GM18517 (cell line): ENCODE results near the gene UCP3.

Source experiments
- ATAC-seq: cut with Tn5 transposase; IDR thresholded peaks from one replicate; pipeline ENCODE4 v1.9.1; 2021; ENCODE audit warnings: mild to moderate bottlenecking, moderate library complexity; ENCODE audit not compliant: unreplicated experiment

UCP3 gene

DNA sequence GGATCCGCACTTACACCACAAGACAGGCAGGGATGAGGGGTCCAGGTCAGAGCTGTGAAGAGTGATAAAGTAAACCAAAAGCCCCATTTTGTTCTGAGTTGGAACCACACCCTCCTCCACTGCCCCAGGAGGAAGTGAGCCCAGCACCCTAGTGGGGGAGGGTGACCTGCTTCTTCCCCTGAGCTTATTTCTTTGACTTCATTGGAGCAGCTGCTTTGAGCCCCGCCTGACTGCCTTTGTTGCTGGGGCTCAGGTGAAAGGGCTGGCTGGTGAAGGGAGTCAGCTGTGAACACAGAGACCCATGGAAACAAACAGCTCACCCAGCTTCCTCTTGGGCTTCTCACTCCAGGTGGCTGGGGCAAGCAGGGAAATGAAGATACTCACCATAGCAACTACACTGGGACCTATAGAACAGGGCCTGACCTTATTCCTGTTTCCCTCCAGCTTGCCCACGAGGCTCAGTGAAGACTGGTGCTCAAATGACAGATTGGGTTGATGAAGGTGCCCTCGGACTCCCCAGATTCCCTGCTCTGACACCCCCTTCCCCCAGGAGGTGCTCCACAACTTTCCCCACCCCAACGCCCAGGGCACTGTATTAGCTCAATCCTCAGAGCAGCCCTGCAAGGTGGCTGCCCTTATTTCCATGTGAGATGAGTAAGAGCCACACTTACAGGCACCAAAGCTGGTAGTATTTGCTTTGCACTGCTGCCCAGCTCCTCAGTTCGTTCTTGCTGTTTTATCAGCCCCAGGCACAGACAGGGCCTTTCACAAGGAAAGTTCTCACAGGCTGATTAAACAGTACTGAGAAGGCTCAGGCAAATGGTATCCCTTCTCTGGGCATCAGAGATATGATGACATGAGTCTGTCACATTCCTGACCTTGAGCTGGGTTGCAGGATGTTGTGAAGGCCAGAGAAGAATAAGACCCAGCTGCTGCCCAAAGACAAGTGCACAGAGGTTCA lies 28.6 kb downstream of the UCP3 start:
- peak; percentile 47 for ATAC-seq

GRCh38 chr11:73978576-73979086 lies 30.3 kb downstream of the UCP3 start:
- no peak for ATAC-seq

DNA sequence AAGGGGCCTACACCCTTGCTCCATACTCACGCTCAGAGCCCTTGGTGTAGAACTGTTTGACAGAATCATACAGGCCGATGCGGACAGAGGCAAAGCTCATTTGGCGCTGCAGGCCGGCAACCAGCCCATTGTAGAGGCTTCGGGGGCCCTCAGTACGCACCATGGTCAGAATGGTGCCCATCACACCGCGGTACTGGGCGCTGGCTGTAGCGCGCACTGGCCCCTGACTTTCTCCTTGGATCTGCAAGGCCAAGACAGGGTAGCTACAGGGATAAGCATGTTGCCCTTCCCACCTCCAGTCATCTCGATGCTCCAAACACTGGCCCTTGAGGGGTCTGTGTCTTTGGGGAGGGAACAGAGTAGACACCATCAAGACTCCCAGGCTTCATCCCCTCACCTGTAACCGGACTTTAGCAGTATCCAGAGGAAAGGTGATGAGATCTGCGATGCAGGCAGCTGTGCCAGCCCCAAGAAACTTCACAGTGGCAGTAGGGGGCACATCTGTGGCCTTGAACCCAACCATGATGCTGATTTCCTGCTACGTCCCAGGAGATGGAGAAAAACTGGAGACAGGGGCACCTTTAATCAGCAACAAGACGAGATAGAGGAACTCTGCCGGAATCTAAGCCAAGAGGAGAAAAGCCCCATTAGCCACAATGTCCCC lies 30.9 kb downstream of the UCP3 start:
- ATAC-seq = no peak

DNA sequence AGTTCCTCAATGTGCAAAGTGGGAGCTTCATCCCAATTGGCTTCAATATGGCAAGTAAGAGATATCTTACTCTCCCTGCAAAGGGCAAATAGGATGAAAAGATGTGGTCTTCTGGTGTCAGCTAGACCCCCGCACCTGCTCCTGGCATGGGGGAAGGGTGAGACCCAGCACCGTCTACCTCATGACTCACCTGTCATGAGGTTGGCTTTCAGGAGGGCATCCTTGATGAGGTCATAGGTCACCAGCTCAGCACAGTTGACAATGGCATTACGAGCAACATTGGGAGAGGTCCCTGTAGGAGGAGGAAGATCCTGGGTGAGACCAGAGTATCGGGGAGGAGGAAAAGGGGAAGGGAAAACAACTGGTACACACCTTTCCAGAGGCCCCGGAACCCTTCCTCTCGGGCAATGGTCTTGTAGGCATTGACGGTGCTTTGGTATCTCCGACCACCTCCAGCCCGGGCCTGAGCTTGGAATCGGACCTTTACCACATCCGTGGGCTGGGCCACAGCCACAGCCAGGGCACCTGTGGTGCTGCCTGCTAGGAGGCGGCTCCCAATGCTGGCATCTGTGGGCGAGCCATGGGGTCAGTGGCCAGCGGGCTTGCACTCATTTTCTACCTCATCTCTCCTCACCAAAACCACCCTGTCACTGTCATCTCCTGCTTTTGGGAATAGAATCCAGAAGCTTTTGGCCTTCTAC lies 32.3 kb downstream of the UCP3 start:
- no peak for ATAC-seq

- ATAC-seq = no peak
These were observed 33.5 kb downstream of the UCP3 start for GRCh38 chr11:73975479-73975757.

DNA sequence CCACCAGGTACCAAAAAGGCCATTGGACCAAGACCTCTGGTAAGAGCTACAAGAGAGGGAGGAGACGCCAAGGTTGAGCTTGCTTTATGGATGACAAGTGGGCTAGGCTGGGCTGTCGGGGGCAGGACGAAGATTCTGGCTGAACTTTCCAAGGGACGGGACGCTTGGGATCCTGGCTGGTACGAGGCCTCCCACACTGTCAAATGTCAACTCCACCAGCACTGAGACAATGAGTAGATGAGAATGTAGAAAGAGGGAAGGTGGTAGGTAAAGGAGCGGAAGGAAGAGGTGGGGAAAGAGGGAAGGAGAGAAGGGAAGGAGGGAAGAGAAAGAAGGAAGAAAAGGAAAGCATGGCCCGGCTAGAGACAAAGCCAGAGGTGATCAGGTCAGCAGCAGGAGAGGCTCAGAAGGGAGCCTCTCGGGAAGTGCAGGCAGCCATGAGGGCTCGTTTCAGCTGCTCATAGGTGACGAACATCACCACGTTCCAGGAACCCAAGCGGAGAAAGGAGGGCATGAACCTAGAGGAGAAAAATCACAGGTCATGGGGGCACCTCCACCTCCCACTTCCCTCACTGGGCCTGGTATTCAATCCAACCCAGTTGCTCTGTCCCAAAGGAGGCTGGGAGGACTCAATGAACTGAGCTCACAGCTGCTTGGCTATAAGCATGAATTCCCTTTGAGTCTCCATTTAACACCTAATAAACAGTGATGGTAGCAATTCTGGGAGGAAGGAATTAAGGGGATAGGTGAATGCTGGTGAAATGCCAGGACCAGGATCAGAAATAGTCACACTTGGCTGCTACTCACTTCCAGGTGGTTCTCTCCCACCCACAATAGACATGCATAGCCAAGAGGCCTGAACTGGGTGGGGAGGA lies 34.0 kb downstream of the UCP3 start:
- ATAC-seq = no peak

DNA sequence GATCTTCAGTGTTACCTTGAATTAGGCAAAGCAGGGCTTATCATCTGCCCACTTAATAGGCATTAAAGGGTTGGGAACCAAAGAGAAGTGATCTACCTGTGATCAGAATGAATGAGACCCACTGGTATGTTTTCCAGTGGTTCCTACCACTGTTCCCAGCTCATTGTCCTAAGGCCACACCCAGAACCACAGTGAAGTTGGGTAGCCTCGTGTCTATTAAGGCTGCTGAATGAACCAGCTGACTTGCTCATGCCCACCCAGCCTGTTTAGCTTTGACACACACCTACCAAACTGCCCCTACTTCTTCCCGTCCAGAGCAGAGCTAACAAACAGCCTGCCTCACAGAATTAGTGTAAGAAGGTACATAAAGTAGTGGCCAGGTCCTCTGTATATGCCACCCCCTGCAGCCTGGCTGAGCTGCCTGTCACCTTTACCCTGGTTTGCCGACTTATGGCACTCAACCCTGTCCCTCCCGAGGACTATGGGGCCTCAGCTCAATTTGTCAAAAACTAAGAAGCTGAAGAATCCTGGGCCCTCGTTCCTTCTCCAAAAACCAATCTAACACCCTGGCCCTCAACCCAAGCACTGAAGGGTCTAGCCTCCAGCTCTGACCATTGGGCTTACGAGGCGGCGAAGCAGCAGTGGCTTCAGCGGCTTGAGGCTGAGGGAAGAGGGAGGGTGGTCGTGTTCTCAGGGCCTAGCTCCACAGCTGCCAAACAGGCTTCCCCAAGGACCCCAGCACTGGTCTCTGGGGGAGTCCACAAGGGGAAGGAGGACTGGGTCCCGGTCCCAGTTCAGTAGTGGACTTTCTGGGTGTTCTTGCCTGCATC lies 36.0 kb downstream of the UCP3 start:
- no peak for ATAC-seq

DNA sequence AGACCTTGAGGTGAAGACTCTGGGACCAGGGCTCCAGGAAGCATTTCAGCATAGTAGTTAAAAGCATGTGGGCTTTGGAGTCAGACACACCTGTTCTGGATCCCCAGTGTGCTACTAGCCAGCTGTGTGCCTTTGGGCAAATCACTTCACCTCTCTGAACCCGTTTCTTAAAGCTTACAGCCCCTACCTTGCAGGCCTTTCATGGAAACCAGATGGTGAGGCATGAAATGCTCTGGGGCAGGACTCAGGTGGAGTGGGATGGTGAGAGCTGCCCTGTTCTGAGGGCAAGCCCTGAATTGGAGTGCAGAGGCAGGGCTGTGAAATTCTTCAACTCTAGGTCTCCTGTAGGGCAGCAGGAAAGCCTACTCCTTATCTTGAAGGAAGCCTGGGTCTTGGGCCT lies 36.7 kb downstream of the UCP3 start:
- ATAC-seq = no peak

DNA sequence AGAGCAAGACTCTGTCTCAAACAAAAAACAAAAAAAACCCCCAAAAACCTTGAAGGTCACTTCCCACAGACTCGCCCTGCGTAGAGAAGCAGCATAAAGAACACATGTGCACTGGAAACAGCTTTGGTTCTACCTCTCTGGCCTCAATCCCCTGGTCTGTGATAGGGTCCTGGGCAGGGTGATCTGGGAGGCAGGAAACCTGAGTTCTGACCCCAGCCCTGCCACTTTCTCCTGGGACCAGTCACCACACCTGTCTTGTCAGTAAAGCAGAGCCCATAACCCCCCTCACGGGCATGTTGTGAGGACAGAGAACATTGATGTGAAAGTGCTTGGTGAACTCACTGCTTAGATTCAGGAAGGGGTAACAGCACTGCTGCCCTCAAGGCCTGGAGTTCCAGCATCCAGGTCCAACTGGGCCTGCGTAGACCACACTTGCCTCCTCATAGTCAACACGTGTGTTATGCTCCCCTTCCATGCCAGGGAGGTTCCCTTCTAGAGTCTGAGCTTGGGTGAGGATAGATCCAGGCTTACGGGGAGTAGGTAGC lies 37.6 kb downstream of the UCP3 start:
- no peak for ATAC-seq

DNA sequence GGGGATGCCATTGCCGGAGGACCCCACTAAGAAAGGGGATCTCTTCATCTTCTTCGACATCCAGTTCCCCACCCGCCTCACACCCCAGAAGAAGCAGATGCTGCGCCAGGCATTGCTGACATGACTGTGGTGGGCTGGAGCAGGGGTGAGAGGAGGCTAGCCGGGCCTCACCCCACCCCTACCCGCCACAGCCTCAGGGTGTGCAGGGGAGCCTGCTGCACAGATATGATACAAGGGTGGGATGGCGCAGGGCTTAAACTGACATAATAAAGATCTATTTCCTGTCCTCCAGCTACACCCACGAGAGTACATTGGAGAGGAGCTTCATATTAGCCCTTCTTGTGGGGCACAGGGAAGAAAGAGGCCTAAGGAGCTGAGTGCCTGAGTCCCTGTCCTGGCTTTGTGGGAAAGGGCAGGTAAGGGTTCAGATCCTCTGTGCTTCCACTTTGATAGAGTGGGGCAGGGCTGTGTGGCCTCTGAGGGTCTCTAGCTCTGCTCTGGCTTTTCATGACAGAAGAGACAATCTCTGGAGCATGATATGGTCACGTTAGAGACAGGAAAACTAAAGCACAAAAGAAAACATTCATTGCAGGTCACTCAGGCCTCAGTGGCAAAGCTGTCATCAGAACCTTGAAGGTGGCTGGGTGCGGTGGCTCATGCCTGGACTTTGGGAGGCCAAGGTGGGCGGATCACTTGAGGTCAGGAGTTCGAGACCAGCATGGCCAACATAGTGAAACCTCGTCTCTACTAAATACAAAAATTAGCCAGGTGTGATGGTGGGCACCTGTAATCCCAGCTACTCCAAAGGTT lies 38.7 kb downstream of the UCP3 start:
- ATAC-seq = no peak

- ATAC-seq = no peak
These were observed 39.8 kb downstream of the UCP3 start for GRCh38 chr11:73969091-73969490.

DNA sequence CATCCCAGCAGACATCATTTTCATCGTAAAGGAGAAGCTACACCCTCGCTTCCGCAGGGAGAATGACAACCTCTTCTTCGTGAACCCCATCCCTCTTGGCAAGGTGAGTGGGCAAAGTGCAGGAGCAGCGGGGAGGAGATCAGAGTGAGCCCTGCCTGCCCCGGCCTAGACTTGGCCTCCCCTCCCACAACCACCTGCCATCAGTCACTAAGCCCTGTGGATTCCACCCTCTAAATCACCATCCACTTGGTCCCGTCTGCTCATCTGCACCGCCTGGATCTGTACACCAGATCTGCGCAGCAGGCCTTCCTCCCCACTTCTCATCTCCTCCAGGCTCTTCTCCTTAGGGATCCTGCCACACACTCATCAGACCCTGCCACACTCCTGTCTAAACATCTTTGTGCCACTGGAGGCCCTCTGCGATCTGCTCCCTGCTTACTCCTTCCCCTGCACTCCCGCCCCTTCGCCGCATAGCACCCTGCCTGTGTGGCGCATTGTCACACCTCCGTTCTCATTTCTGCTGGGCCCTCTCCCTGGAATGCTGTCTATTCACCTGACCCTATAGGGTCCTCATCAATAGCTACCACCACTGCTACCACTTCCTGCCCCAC lies 40.4 kb downstream of the UCP3 start:
- no peak for ATAC-seq

- ATAC-seq = no peak
These were observed 43.1 kb downstream of the UCP3 start for GRCh38 chr11:73965764-73966121.

DNA sequence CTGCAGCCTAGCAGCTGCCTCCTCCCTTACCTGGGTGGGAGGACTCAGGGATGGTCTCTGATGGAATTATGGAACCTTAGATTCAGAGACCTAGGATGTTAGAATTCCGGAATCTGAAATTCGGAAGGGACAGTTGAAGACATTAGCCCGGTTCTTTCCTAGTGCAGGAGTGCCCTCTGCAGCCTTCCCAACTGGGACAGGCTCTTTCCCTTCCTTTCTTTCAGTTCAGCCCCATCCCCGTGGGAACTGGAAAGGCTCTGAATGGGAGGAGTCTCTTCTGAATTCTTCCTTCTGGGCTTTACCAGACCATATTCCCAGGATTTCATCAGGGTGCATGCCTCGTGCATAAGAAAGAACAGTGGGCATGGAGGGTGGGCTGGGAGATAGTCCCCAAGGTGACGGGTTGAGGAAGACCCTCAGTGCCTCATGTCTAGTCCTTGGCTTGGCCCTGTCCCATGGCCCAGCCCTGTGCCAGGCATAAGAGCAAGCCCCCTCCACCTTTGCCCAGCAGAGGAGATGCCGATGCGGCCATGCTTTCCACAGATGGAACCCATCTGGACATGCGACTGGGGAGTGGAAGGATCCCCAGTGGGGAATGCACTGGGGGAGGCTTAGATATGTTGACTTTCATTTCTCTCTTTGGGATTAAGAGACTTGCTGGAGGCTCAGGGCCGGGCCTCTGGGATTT lies 43.7 kb downstream of the UCP3 start:
- no peak for ATAC-seq

GRCh38 chr11:73963861-73964260 lies 45.0 kb downstream of the UCP3 start:
- no peak for ATAC-seq

- ATAC-seq = no peak
These were observed 46.7 kb downstream of the UCP3 start for GRCh38 chr11:73962101-73962705.

DNA sequence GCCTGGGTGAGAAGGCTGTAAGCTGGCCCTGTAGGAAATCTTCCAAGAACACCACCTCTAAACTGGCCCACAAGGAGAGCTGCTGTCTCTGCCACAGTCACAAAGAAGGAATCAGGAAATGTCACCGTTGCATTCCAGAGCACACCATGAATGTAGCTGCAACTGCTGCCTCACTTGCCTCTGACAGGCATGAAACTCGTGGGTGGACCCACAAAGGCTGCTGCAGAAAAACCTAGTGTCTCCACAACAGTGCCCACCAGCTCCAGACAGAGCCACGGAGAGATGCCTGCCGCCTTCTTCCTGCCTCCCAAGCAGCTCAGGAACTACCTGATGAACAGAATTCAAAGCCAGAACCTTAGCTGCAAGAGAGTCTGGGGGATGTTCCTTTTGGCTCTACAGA lies 47.6 kb downstream of the UCP3 start:
- ATAC-seq = no peak
